H9 (cell line): ENCODE results near the gene AGPAT2. TPM values are rescaled to one million over a fixed set of nuclear protein-coding genes. Genes with fewer than 3 reads are reported as not detected.

ENCODE experiments used
- DNase-seq: peaks from one replicate; pipeline ENCODE4 v3.0.0-alpha.2; 2017
- H2AFZ ChIP-seq: one replicate; pipeline ENCODE4 v1.6.1; 2013; ENCODE audit warnings: mild to moderate bottlenecking, low read length, control low read depth, moderate library complexity
- H2AK5ac ChIP-seq: 2 replicates; pipeline ENCODE4 v1.6.1; 2013; ENCODE audit warnings: low read length, control low read depth, mixed read lengths; ENCODE audit not compliant: insufficient read length
- H2BK120ac ChIP-seq: one replicate; pipeline ENCODE4 v1.6.1; 2013; ENCODE audit warnings: low read depth, mild to moderate bottlenecking, low read length, control low read depth, inconsistent platforms; ENCODE audit not compliant: poor library complexity, severe bottlenecking
- H2BK12ac ChIP-seq: 2 replicates; pipeline ENCODE4 v1.6.1; 2013; ENCODE audit warnings: low read length, control low read depth, mixed read lengths, low read depth; ENCODE audit not compliant: insufficient read length
- H2BK15ac ChIP-seq: 2 replicates; pipeline ENCODE4 v1.6.1; 2013; ENCODE audit warnings: low read depth, low read length, control low read depth
- H2BK20ac ChIP-seq: one replicate; pipeline ENCODE4 v1.6.1; 2013; ENCODE audit warnings: low read depth, mild to moderate bottlenecking, low read length, control low read depth, inconsistent platforms; ENCODE audit not compliant: poor library complexity, severe bottlenecking
- H2BK5ac ChIP-seq: 2 replicates; pipeline ENCODE4 v1.6.1; 2013; ENCODE audit warnings: low read length, control low read depth, mixed read lengths; ENCODE audit not compliant: insufficient read length
- H3K14ac ChIP-seq: 2 replicates; pipeline ENCODE4 v1.6.1; 2013; ENCODE audit warnings: low read length, control low read depth; ENCODE audit not compliant: insufficient read depth
- H3K18ac ChIP-seq: 2 replicates; pipeline ENCODE4 v1.6.1; 2013; ENCODE audit warnings: low read depth, mild to moderate bottlenecking, mixed read lengths, low read length, control low read depth; ENCODE audit not compliant: insufficient read length
- H3K23ac ChIP-seq: 2 replicates; pipeline ENCODE4 v1.6.1; 2013; ENCODE audit warnings: low read length, control low read depth, mixed read lengths, low read depth; ENCODE audit not compliant: insufficient read length
- H3K23me2 ChIP-seq: 2 replicates; pipeline ENCODE4 v1.6.1; 2013; ENCODE audit warnings: low read depth, mild to moderate bottlenecking, mixed read lengths, low read length, control low read depth; ENCODE audit not compliant: insufficient read length, poor library complexity, severe bottlenecking
- H3K27ac ChIP-seq: 2 replicates; pipeline ENCODE4 v1.5.1; 2013; ENCODE audit warnings: low read length, control low read depth, mixed read lengths, low read depth; ENCODE audit not compliant: insufficient read length
- H3K27me3 ChIP-seq: 2 replicates; pipeline ENCODE4 v1.6.1; 2013; ENCODE audit warnings: low read length, control low read depth, inconsistent platforms; ENCODE audit not compliant: insufficient read depth
- H3K4ac ChIP-seq: 2 replicates; pipeline ENCODE4 v1.6.1; 2013; ENCODE audit warnings: low read depth, mild to moderate bottlenecking, control low read depth, inconsistent platforms, low read length, moderate library complexity
- H3K4me1 ChIP-seq: 2 replicates; pipeline ENCODE4 v1.6.1; 2013; ENCODE audit warnings: low read length, control low read depth, inconsistent platforms; ENCODE audit not compliant: insufficient read depth
- H3K4me2 ChIP-seq: 2 replicates; pipeline ENCODE4 v1.6.1; 2013; ENCODE audit warnings: low read length, control low read depth, mixed read lengths; ENCODE audit not compliant: insufficient read length, insufficient read depth
- H3K56ac ChIP-seq: 2 replicates; pipeline ENCODE4 v1.6.1; 2013; ENCODE audit warnings: low read depth, mild to moderate bottlenecking, mixed read lengths, low read length, control low read depth; ENCODE audit not compliant: insufficient read length
- H3K79me1 ChIP-seq: 2 replicates; pipeline ENCODE4 v1.6.1; 2013; ENCODE audit warnings: low read depth, mild to moderate bottlenecking, moderate library complexity, low read length, control low read depth, inconsistent platforms; ENCODE audit not compliant: insufficient read depth, poor library complexity, severe bottlenecking
- H3K79me2 ChIP-seq: 2 replicates; pipeline ENCODE4 v1.6.1; 2013; ENCODE audit warnings: low read length, control low read depth, inconsistent platforms; ENCODE audit not compliant: insufficient read depth
- H3K9ac ChIP-seq: 2 replicates; pipeline ENCODE4 v1.6.1; 2013; ENCODE audit warnings: low read length, control low read depth, mixed read lengths; ENCODE audit not compliant: insufficient read length; ENCODE audit errors: extremely low read depth
- H3K9me3 ChIP-seq: one replicate; pipeline ENCODE4 v1.6.1; 2013; ENCODE audit warnings: low read depth, low read length, inconsistent platforms; ENCODE audit not compliant: control insufficient read depth
- H3T11ph ChIP-seq: one replicate; pipeline ENCODE4 v1.6.1; 2013; ENCODE audit warnings: mild to moderate bottlenecking, low read length, control low read depth, inconsistent platforms
- H4K20me1 ChIP-seq: one replicate; pipeline ENCODE4 v1.6.1; 2013; ENCODE audit not compliant: control insufficient read depth, insufficient read length, insufficient read depth
- H4K5ac ChIP-seq: 2 replicates; pipeline ENCODE4 v1.6.1; 2013; ENCODE audit warnings: low read depth, mild to moderate bottlenecking, mixed read lengths, low read length, control low read depth; ENCODE audit not compliant: insufficient read length
- H4K8ac ChIP-seq: replicated peaks from 2 replicates; pipeline ENCODE4 v1.6.1; 2013; ENCODE audit warnings: low read length, control low read depth, mixed read lengths, low read depth; ENCODE audit not compliant: insufficient read length
- H4K91ac ChIP-seq: 2 replicates; pipeline ENCODE4 v1.6.1; 2013; ENCODE audit warnings: low read depth, mild to moderate bottlenecking, moderate library complexity, mixed read lengths, low read length, control low read depth; ENCODE audit not compliant: insufficient read length
- H3K27ac Mint-ChIP-seq, 3 experiments: 2 replicates in 2 of 3; 3 replicates in 1 of 3; pipeline ENCODE4 v1.8.0; 2020 to 2021; ENCODE audit warnings: mixed read lengths in 3 of 3, mild to moderate bottlenecking in 1 of 3, moderate library complexity in 1 of 3
- H3K27me3 Mint-ChIP-seq: 2 replicates; pipeline ENCODE4 v1.8.0; 2021; ENCODE audit warnings: low read depth, mild to moderate bottlenecking, moderate library complexity, mixed read lengths
- H3K36me3 Mint-ChIP-seq, 3 experiments: 2 replicates in 2 of 3; 3 replicates in 1 of 3; pipeline ENCODE4 v1.8.0; 2020 to 2021; ENCODE audit warnings: low read depth in 3 of 3, mixed read lengths in 3 of 3; ENCODE audit not compliant: insufficient read depth in 1 of 3
- H3K4me1 Mint-ChIP-seq, 2 experiments: 2 replicates each; pipeline ENCODE4 v1.8.0; 2020; ENCODE audit warnings: mixed read lengths in 2 of 2
- H3K4me3 Mint-ChIP-seq, 2 experiments: 2 replicates in 1 of 2; 3 replicates in 1 of 2; pipeline ENCODE4 v1.8.0; 2020 to 2021; ENCODE audit warnings: mild to moderate bottlenecking in 2 of 2, mixed read lengths in 2 of 2, moderate library complexity in 1 of 2
- H3K9me3 Mint-ChIP-seq, 2 experiments: 2 replicates in 1 of 2; 3 replicates in 1 of 2; pipeline ENCODE4 v1.8.0; 2020; ENCODE audit warnings: mild to moderate bottlenecking in 2 of 2, mixed read lengths in 2 of 2, moderate library complexity in 1 of 2
- WGBS: extraction: QIAGEN DNeasy Blood & Tissue Kit; methylation state at CpG from one replicate; pipeline ENCODE4 v1.1.7; 2013; ENCODE audit warnings: missing lambda C conversion rate, low lambda C conversion rate, mixed read lengths; ENCODE audit not compliant: insufficient read length; ENCODE audit errors: extremely low coverage; 5-methylcytosine and 5-hydroxymethylcytosine counted together
- total RNA-seq: library from RNA; stranded (reverse); gene quantifications from 2 replicates; pipeline ENCODE4 v1.2.1, GENCODE V29; 2021
- TF ChIP-seq, protein P1 (sequence below): fragments of 200-600 bp; sonication (generic); conservative IDR thresholded peaks from 3 replicates; pipeline ENCODE4 v1.8.0; 2021; ENCODE audit warnings: antibody characterized with exemption, mild to moderate bottlenecking

Gene AGPAT2
- total RNA-seq, 1 experiment from 2014 or later: 29.7 TPM

DNA sequence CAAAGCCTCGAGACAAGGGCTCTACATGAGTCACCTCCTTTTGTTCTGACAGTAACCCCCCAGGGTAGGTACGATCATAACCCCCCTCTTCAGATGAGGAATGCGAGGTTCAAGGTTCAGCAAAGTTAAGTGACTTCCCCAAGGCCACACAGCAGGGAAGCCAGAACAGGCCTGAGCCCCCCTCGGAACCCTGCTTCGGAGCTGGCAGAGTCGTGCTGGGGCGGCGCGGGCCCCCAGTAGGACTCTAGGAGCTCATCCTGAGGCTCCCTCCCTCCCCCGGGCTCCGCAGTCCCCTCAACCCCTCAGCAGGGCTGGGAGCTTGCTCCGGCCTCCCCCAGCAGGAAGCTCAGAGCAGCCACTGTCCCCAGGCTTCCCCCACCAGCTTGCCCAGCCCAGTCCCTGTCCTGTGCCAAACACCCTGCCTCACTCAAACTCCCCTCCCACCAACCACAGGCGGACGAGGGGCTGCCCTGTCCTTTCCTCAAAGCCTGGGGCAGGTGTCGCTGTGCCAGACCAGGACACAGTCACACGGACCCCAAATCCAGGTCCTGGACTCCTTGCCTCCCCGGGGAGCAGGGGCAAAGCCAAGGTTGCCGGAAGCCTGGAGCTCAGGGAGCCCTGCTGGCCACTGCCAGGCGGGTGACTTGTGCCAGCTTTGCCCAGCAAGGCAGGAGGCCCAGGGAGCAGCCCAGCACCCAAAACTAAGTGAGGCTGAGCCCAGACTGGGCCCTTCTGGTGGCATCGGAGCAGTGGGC lies 5.1 kb downstream of the AGPAT2 start:
- Histone ChIP-seq H3K56ac (no peak overlapping the region), H2BK15ac (no peak overlapping the region), H3K4me2 (no peak overlapping the region), H4K8ac (no peak overlapping the region), H3K9ac (no peak overlapping the region), H3K79me2 (no peaks in the 10 kb centered on the region; the same call in 1 of the 2 replicates), H2AK5ac (no peak overlapping the region), H3T11ph (no peak overlapping the region), H2BK20ac (no peak overlapping the region), H3K4me1 (no peaks in the 10 kb centered on the region; the same call in 1 of the 2 replicates), H3K18ac (no peak overlapping the region), H3K23me2 (peaks cover 7% of the 10 kb centered on the region), H3K14ac (peak overlapping the region; percentile 8; the same call in 1 of the 2 replicates), H3K4ac (no peak overlapping the region), H3K9me3 (no peaks in the 10 kb centered on the region), H3K23ac (no peak overlapping the region), H2BK5ac (no peak overlapping the region), H2BK120ac (no peak overlapping the region), H2BK12ac (no peak overlapping the region), H4K20me1 (no peaks in the 10 kb centered on the region), H3K27me3 (no peaks in the 10 kb centered on the region), H3K27ac (no peak overlapping the region), H2AFZ (no peak overlapping the region), H4K5ac (no peak overlapping the region), H3K79me1 (peaks cover 4% of the 10 kb centered on the region), H4K91ac (no peak overlapping the region)
- H3K27ac Mint-ChIP-seq: no peak overlapping the region
- TF ChIP-seq, protein P1, sequence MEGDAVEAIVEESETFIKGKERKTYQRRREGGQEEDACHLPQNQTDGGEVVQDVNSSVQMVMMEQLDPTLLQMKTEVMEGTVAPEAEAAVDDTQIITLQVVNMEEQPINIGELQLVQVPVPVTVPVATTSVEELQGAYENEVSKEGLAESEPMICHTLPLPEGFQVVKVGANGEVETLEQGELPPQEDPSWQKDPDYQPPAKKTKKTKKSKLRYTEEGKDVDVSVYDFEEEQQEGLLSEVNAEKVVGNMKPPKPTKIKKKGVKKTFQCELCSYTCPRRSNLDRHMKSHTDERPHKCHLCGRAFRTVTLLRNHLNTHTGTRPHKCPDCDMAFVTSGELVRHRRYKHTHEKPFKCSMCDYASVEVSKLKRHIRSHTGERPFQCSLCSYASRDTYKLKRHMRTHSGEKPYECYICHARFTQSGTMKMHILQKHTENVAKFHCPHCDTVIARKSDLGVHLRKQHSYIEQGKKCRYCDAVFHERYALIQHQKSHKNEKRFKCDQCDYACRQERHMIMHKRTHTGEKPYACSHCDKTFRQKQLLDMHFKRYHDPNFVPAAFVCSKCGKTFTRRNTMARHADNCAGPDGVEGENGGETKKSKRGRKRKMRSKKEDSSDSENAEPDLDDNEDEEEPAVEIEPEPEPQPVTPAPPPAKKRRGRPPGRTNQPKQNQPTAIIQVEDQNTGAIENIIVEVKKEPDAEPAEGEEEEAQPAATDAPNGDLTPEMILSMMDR: no peak
- no peak overlapping the region for H3K4me3 Mint-ChIP-seq
- WGBS: no CpG with 5 or more reads among the region's 20 CpGs
- peaks cover 3% of the 10 kb centered on the region for H3K27me3 Mint-ChIP-seq
- H3K4me1 Mint-ChIP-seq: peaks cover 0 to 13% of the 10 kb centered on the region in 2 experiments; a peak in 3 of 4 replicates
- no peak for DNase-seq
- H3K9me3 Mint-ChIP-seq: no peaks in the 10 kb centered on the region
- H3K36me3 Mint-ChIP-seq: no peaks in the 10 kb centered on the region
